Measurements from ENCODE around the gene INAFM1.
"Not testable (repeated sequence)": the region's sequence is repeated elsewhere in the genome, so short reads cannot be mapped to it uniquely, and the experiment has no call there.

Gene INAFM1

GRCh38 chr19:47241919-47242577, 32.6 kb upstream of the INAFM1 start:
- DNase-seq, result no peak

DNA sequence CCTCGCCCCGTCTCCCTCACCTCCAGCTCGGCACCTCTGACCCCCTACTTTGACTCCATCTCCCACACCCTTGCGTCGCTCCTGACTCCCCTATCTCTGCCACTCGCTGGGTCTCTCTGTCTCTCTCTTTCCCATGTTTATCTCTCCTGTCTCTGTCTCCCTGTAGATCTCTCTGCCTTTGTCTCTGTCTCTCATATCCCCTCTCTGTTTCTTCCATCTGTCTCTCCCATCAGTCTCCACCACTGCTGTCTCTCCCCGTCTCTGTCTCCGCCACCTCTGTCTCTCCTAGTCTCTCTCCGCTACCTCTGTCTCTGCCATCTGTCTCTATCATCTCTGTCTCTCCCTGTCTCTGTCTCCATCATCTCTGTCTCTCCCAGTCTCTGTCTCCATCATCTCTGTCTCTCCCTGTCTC, 31.3 kb upstream of the INAFM1 start:
- no peak for DNase-seq

DNA sequence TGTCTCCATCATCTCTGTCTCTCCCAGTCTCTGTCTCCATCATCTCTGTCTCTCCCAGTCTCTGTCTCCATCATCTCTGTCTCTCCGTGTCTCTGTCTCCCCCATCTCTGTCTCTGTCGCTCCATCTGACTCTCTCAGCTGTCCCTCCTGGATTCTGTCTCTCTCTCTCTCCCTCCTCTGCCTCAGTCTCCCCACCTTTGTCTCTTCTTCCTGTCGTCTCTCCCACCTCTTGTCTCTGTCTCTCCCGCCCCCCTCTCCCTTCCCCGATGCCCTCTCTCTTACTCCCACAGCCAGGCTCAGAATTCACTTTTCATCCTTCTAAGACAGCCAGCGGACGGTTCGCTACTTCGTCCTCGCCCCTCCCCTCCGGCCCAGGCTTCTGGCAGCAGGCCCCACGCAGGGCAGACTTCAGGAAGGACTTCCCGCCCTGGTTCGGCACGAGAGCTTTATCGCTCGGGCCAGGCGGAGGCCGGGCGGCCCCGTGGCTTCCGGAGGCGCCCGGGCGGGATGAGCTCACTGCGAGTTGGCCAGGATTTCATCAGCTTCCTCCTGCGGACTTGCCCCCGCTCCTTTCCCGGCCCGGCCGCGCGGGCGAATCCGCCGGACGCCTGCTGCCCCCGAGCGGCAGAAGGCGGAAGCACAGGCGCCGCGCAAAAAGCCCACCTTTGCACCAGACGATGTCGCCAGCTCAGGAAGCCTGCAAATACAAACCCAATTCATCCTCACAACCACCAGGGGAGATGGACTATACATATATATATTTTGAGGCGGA, 30.7 kb upstream of the INAFM1 start:
- peak; percentile 94 for DNase-seq

- DNase-seq, result peak; percentile 85
Observed at GRCh38 chr19:47247308-47247990, 27.2 kb upstream of the INAFM1 start.

- DNase-seq, result not testable (repeated sequence)
Observed at GRCh38 chr19:47253016-47253415, 21.7 kb upstream of the INAFM1 start.

- DNase-seq, result no peak
Observed at GRCh38 chr19:47253467-47253881, 21.2 kb upstream of the INAFM1 start.

DNA sequence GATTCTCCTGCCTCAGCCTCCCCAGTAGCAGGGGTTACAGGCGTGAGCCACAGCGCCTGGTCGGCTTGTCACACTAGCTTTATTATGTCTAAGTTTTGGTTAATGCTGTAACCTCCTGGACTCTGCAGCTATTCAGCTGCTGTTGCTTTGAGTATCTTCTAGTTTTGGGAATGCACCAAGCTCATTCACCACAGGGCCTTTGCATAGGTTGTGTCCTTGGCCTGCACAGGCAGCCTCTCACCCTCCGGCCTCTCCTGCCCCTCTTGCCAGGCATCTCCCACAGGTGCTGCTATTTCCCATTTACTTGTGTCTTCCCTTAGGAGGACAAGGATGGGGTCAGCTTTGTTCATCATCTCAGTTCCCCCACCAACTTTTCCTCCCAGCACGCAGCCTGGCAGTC, 20.7 kb upstream of the INAFM1 start:
- no peak for DNase-seq

- DNase-seq, result peak; percentile 98
Observed at GRCh38 chr19:47255879-47256692, 18.6 kb upstream of the INAFM1 start, which contains the start of gene CCDC9. Gene CCDC9, plus strand, starts transcription at chr19:47256525. Its CDS starts 1,876 bp downstream, at chr19:47258401.

- DNase-seq, result peak; percentile 100
Observed at GRCh38 chr19:47256693-47257410, 17.8 kb upstream of the INAFM1 start.

DNA sequence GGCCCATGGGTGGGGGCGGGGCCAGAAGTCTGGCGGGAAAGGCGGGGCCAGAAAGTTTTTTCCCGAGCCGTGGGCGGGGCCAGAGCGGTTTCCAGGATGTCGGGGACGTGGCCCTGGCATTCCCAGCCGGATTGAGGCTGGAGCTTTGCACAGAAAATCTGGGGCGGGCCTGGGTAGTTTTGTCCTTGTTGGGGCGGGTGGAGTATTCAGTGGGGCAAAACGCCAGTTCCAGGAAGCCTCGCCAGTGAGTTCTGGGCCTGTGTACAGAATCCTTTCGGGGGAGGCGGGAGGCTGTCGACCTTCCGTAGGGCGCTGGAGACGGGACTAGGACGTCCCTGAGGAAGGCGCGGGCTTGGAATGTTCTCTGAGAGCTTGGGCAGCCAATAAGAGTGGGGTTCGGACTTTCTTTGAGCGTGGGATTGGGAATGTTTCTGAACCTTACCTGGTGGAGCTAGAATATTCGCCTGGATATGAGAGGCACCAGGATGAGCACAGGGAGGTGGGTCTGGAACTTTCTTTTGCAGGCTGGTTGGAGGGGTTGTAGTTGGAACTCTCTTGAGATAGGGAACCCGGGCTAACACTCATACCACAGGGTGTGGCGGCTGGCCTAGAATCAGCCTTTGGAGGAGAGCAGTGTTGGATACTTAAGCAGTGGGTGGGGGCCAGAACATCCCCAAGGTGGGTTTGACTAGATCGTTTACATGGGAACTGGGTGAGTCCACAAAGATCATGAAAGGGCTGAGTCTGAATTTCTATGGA, 17.1 kb upstream of the INAFM1 start:
- DNase-seq, result no peak

GRCh38 chr19:47258434-47258833, 16.3 kb upstream of the INAFM1 start:
- no peak for DNase-seq

DNA sequence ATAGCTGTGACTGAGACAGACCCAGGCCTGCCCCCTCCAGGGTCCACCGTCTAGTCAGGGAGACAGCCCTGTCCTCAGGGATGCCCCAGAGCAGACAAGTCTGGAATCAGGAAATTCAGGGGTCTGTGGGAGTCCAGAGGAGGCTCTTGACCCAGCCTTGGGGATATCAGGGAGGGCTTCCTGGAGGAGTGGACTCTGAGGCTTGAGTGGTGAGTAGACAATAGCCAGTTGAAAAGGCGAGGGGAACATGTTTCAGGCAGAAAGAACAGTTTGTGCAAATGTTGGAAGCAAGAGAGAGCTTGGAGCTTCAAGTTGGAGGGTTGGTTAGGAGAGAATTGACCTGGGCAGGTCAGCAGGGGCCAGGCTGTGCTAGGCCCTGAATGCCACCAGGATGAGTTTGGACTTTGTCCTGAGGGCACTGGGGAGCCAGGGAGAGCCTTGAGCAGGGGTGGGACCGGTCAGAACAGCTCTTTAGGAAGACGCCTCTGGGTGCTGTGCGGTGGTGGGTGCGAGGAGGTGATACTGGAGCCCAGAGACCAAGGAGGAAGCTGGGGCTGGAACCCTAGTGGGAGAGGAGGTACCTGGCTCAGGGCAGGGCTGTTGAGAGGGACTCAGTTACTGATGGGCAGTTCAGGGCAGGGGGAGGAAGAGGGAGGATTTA, 15.7 kb upstream of the INAFM1 start:
- DNase-seq, result no peak

DNA sequence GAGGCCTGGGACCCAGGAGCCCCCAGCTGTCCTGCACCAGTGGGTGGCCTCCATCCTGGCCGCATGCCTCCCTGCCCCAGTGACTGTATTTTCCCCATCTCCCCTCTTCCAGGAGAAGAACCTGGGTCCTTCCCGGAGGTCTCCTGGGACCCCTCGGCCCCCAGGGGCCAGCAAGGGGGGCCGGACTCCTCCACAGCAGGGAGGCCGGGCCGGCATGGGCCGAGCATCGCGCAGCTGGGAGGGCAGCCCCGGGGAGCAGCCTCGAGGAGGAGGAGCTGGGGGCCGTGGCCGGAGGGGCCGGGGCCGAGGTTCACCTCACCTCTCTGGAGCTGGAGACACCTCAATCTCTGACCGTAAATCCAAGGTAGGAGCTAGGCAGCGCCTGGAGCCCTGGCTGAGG, 14.2 kb upstream of the INAFM1 start:
- DNase-seq, result no peak

GRCh38 chr19:47261946-47262793, 12.5 kb upstream of the INAFM1 start:
- not testable (repeated sequence) for DNase-seq

- no peak for DNase-seq
Observed at GRCh38 chr19:47264629-47265028, 10.1 kb upstream of the INAFM1 start.

GRCh38 chr19:47266401-47266941, 8.2 kb upstream of the INAFM1 start:
- DNase-seq, result no peak

GRCh38 chr19:47267350-47267759, 7.3 kb upstream of the INAFM1 start:
- DNase-seq, result no peak

DNA sequence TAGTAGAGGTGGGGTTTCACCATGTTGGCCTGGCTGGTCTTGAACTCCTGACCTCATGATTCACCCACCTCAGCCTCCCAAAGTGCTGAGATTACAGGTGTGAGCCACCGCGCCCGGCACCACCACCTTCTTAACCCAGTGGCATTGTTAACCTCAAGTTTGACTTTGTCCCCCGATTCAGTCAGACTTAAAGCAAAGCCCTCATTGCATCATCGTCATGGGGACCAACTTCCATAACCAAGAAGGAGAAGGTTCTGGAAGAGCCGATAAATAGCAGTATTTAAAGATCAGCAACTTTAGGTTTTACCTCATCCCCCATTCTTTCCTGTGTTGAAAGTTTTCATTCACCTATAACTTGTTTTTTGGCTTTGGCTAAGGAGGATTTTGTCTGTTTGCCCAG, 6.7 kb upstream of the INAFM1 start:
- no peak for DNase-seq

DNA sequence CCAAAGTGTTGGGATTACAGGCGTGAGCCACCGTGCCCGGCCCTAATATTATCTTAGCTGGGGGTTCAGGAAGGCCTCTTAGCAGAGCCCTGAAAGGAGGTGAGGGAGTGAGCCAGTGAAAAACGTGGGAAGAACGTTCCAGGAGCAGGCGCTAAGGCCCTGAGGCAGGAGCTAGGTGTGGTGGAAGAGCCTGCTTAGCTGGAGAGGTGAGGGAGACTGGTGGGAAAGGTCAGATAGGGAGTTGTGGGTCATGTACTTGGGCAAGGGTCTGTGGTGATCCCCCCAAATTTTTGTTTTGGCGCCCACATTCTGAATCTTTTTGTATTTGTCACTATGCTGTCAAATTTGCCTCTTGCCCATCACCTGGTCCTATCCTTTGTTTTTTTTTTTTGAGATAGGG, 5.1 kb upstream of the INAFM1 start:
- DNase-seq, result no peak

DNA sequence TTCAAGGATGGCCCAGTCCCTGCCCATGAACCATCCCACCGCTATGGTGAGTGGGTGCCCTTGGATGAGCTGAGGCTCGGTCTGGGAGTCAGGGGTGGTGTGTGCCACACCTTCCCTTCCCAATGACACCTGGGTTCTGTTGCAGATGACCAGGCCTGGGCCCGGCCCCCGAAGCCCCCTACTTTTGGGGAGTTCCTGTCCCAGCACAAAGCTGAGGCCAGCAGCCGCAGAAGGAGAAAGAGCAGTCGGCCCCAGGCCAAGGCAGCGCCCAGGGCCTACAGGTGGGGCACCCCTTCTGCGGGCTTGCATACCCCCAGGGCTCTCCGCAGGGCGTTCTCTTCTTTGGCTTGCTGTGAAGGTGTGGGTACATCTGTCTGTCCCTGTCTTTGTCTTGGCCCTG, 4.3 kb upstream of the INAFM1 start:
- DNase-seq, result no peak

All from right forelimb (tissue), 1 donor.